GM10248 (cell line): ENCODE data around the gene ACTG1.

Experiments
- CTCF ChIA-PET: fragments of 300-600 bp; sonication (Branson Sonifier 250); formaldehyde crosslinking; extraction: SDS; loops from one replicate; lab custom pipeline; 2021; ENCODE audit warnings: antibody characterized with exemption; lab: Yijun Ruan, JAX
- POLR2A ChIA-PET: fragments of 350-650 bp; sonication (Branson Sonifier 250); formaldehyde crosslinking; extraction: SDS; loops from one replicate; lab custom pipeline; 2020; ENCODE audit warnings: antibody characterized with exemption; lab: Yijun Ruan, JAX
- DNase-seq: peaks from one replicate; pipeline ENCODE4 v3.0.0; 2012; ENCODE audit errors: extremely low spot score
- TF ChIP-seq, protein P1 (sequence below): IDR thresholded peaks from 2 replicates; pipeline ENCODE4 v1.5.1; 2012; ENCODE audit warnings: mild to moderate bottlenecking, low read depth; ENCODE audit errors: extremely low read depth, missing control alignments, control extremely low read depth

ACTG1 gene

DNA sequence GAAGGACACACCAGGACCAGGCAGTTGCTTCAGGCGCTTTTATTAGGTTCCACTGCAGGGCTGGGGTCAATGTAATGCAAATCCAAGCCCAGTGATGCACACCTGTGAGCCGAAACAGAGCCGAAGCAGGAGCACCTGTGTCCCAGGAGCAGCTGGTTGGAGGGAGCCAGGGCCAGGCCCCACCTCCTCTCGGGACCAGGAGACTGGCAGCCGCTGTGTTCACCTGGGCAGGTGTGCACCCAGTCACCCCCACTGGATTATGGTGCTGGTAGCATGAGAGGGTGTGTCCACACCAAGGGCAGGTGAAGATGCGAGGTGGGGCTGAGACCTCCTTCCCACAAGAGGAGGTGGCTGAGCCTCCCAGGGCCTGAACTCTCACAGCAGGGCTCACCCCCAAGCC is 44.3 kb upstream of the ACTG1 start:
- DNase-seq, result no peak
- ChIA-PET POLR2A (no interaction called here), CTCF (interaction anchor here (0.7 kb wide), 1 partner anchor 14 kb away, joined by 5 read pairs; no protein-coding TSS in a partner anchor)
- TF ChIP-seq, protein P1, sequence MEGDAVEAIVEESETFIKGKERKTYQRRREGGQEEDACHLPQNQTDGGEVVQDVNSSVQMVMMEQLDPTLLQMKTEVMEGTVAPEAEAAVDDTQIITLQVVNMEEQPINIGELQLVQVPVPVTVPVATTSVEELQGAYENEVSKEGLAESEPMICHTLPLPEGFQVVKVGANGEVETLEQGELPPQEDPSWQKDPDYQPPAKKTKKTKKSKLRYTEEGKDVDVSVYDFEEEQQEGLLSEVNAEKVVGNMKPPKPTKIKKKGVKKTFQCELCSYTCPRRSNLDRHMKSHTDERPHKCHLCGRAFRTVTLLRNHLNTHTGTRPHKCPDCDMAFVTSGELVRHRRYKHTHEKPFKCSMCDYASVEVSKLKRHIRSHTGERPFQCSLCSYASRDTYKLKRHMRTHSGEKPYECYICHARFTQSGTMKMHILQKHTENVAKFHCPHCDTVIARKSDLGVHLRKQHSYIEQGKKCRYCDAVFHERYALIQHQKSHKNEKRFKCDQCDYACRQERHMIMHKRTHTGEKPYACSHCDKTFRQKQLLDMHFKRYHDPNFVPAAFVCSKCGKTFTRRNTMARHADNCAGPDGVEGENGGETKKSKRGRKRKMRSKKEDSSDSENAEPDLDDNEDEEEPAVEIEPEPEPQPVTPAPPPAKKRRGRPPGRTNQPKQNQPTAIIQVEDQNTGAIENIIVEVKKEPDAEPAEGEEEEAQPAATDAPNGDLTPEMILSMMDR, result no peak

DNA sequence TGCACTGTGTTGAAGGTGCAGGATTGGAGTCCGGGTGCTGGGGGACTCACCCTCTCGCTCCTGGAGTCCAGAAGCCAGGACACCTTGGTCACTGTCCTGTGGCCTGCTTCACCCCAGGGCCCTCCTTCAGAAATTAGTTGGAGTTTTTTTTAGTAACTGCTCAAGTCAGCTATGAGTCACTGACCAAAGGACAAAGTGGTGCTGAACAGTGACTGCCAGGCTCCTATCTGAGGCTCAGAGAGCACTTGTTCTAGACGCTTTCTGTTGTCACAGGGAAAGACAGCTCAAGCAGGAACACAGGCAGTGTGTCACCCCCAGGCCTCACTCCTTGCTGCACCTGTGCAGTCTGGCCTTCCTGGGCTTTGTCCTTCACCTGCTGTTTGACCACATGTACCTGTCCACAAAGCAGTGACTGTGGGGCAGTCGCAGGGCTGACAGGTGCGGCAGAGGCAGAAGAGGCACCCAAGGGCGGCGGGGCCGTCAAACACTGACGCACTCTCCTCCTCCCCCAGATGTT is 43.6 kb upstream of the ACTG1 start:
- TF ChIP-seq, protein P1, result no peak
- ChIA-PET CTCF (interaction anchor here (2.8 kb wide), 1 partner anchor 45 kb away, joined by 12 read pairs; no protein-coding TSS in a partner anchor), POLR2A (no interaction called here)
- no peak for DNase-seq

DNA sequence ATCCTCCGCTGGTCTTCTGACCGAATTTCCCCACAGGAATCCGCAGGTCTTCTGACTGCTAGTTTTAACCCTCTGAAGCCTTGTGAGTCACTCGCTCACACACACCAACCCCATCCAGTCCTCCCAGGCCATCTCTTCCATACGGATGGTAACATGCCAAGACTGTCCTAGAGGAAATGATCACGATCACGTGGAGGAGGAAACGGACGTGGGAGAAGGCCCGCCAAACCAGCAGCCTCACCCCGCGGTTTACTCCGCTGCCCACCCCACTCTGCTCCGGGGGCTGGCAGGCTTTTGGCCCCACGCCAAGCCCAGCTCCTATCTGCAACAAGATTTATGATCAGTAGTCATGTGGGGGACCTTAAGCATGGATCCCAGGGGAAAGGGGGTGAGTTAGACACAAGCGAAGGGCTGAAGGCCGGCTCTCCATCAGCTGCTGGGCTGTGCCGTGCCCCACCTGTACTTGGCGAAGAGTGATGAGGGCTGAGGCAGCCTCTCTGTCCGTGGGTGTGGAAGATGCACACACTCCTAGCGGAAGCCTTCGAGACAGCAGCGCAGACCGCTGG is 41.1 kb upstream of the ACTG1 start:
- CTCF ChIA-PET, result interaction anchor here (1.2 to 2.8 kb wide), 3 partner anchors 10 to 47 kb away, joined by 3 to 12 read pairs (median 3); no protein-coding TSS in a partner anchor
- POLR2A ChIA-PET, result no interaction called here
- DNase-seq, result no peak
- TF ChIP-seq, protein P1, result no peak

DNA sequence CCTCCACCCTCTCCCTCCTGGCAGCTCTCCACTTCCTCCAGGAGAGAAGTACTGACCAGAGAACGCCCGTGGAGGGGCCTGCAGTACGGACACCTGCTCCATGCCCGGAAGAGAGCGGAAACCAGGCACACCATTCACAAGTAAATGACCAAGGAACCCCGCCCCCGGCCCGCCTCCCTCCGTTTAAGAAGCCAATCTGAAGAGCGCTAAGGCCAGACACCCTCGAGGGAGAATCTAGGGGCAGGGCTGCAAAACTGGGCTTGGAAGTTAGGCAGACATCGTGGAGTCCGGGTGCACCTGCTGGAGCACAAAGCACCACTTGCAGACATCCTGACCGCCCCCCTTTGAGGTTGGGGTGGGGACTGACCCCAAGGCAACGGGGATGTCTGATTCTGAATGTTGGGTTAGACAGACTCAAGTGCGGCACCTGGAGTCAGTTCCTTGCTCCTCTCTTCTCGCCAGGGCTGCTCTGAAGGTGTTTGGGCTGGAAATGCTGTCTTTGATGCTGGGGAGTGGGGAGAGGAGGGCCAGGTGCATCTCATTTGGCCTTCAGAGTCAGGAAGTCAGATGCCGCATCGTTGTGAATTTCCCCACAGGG is 40.5 kb upstream of the ACTG1 start:
- TF ChIP-seq, protein P1, result peak; percentile 22
- peak; percentile 89 for DNase-seq
- ChIA-PET POLR2A (interaction anchor here (0.8 to 1.4 kb wide), 7 partner anchors 9 to 131 kb away, joined by 3 to 5 read pairs (median 3); partner anchors contain the start of genes ACTG1, ARL16 and HGS), CTCF (interaction anchor here (2.1 to 2.5 kb wide), 2 partner anchors 8 to 48 kb away, joined by 8 read pairs; no protein-coding TSS in a partner anchor)

DNA sequence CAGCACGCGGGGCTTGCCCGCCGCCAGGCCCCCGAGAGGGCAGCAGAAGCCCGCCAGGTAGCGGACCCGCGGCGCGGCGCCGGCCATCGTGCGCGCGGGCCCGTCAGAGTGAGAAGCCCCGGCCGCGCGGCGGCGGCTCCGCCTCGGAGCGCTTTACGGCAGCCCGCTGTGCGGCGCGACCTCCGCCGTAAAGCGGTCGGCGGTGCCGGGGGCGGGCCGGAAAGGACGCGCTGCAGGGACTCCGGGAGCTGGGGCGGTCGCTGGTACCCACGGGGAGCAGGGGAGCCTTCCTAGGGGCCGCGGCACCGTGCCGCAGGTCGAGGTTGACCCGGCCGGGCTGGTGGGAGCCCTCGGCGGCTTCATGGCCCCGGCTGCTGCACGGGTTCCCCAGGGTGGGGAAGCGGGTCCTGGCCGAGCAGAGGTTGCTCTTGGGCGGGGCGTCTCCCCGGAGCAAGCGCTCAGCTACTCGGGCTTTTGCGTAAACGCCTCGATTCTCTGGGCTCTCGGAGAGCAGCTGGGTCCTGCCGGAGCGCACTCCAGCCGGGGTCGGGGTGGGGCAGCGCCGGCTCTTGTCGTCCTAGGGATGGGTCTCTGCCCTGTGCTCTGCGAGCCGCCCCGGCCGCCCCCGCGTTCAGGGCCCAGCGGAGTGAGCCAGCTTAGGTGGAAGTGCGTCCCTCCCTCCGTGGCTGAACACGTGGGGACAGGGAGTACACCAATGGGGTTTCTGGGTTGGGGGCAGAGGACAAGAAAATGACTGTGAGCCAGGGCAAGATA is 39.8 kb upstream of the ACTG1 start, which contains the start of gene FAAP100:
TSS of gene FAAP100 (minus strand) at position 110 of the 774 bp plus-strand sequence. CDS start at position 87, 23 bp downstream.
- POLR2A ChIA-PET, result interaction anchor here (0.5 to 1.4 kb wide), 10 partner anchors 9 to 373 kb away, joined by 3 to 7 read pairs (median 3); partner anchors contain the start of genes ACTG1, ARL16 and HGS
- TF ChIP-seq, protein P1, result no peak
- DNase-seq, result peak; percentile 94
- CTCF ChIA-PET, result interaction anchor here (1.1 to 2.5 kb wide), 4 partner anchors 9 to 49 kb away, joined by 3 to 8 read pairs (median 6); no protein-coding TSS in a partner anchor
